Neural cell (in vitro differentiated cells): ENCODE measurements around the gene PTK6.

Experiments used
- EZH2 ChIP-seq: fragments of 200-600, 300-800 bp; shearing (Covaris generic), sonication (generic); IDR thresholded peaks from 2 replicates; pipeline ENCODE4 v1.6.1; 2014; ENCODE audit warnings: antibody characterized with exemption, low read length, borderline replicate concordance, mild to moderate bottlenecking; ENCODE audit not compliant: insufficient read depth, poor library complexity, severe bottlenecking
- POLR2AphosphoS5 ChIP-seq: IDR thresholded peaks from 2 replicates; pipeline ENCODE4 v1.6.1; 2012
- SMC3 ChIP-seq: fragments of 450-650 bp; conservative IDR thresholded peaks from 2 replicates; pipeline ENCODE4 v1.6.1; 2014; ENCODE audit warnings: antibody characterized with exemption, mild to moderate bottlenecking, moderate library complexity; ENCODE audit not compliant: poor library complexity
- TAF1 ChIP-seq: IDR thresholded peaks from 2 replicates; pipeline ENCODE4 v1.6.1; 2012; ENCODE audit warnings: low read depth
- TF ChIP-seq, protein P1 (sequence below): fragments of 450-650 bp; IDR thresholded peaks from 2 replicates; pipeline ENCODE4 v1.5.1; 2014; ENCODE audit warnings: antibody characterized with exemption, mild to moderate bottlenecking, moderate library complexity; ENCODE audit not compliant: poor library complexity, severe bottlenecking

DNA sequence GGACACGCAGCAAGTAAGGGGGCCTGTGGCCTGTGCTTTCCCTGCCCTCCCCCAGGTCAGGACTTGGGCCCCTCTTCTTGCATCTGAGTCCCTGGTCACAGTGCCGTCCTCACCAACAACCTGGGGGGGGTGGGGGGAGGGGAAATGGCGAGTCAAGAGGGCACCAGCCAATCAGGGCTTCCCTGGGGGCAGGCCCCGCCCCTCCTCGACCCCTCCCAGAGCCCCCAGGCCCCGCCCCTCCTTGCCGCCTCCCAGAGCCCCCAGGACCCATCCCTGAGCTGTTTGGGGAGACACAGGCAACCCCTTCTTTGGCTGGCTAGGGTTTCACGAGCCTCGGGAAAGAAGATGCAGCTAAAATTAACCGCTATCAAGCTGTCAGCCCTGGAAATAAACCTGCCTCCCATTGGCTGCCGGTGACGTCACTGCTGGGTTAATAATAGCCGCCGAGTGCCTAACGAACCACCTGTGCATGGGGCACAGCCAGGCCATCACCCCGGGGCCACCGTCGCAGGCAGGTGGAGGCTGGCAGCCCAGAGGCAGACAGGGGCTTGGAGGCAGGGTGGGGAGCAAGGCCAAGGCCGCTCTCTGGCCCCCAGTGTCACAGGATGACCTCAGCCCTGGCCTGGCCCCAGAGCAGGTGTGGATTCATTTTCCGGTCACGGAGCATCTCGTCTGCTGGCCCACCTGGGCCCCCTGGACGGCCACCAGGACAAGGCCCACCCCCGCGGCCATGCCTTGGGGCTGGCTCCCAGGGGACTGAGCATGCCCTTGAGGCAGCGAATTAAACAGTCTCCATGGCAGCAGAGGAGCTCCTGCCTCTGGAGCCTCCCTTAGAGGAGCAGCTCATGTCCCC lies 35.1 kb downstream of the PTK6 start:
- TF ChIP-seq, protein P1, sequence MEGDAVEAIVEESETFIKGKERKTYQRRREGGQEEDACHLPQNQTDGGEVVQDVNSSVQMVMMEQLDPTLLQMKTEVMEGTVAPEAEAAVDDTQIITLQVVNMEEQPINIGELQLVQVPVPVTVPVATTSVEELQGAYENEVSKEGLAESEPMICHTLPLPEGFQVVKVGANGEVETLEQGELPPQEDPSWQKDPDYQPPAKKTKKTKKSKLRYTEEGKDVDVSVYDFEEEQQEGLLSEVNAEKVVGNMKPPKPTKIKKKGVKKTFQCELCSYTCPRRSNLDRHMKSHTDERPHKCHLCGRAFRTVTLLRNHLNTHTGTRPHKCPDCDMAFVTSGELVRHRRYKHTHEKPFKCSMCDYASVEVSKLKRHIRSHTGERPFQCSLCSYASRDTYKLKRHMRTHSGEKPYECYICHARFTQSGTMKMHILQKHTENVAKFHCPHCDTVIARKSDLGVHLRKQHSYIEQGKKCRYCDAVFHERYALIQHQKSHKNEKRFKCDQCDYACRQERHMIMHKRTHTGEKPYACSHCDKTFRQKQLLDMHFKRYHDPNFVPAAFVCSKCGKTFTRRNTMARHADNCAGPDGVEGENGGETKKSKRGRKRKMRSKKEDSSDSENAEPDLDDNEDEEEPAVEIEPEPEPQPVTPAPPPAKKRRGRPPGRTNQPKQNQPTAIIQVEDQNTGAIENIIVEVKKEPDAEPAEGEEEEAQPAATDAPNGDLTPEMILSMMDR, result no peak
- TF ChIP-seq POLR2AphosphoS5, result peak; percentile 51
- TF ChIP-seq SMC3, result no peak
- TF ChIP-seq TAF1, result no peak
- TF ChIP-seq EZH2, result no peak
